H9 (cell line): ENCODE measurements around the gene C11orf71. TPM values are rescaled to one million over a fixed set of nuclear protein-coding genes. Genes with fewer than 3 reads are reported as not detected.

Experiments used
- DNase-seq: peaks from one replicate; pipeline ENCODE4 v3.0.0-alpha.2; 2017
- H2AFZ ChIP-seq: one replicate; pipeline ENCODE4 v1.6.1; 2013; ENCODE audit warnings: mild to moderate bottlenecking, low read length, control low read depth, moderate library complexity
- H2AK5ac ChIP-seq: 2 replicates; pipeline ENCODE4 v1.6.1; 2013; ENCODE audit warnings: low read length, control low read depth, mixed read lengths; ENCODE audit not compliant: insufficient read length
- H2BK120ac ChIP-seq: one replicate; pipeline ENCODE4 v1.6.1; 2013; ENCODE audit warnings: low read depth, mild to moderate bottlenecking, low read length, control low read depth, inconsistent platforms; ENCODE audit not compliant: poor library complexity, severe bottlenecking
- H2BK12ac ChIP-seq: 2 replicates; pipeline ENCODE4 v1.6.1; 2013; ENCODE audit warnings: low read length, control low read depth, mixed read lengths, low read depth; ENCODE audit not compliant: insufficient read length
- H2BK15ac ChIP-seq: 2 replicates; pipeline ENCODE4 v1.6.1; 2013; ENCODE audit warnings: low read depth, low read length, control low read depth
- H2BK20ac ChIP-seq: one replicate; pipeline ENCODE4 v1.6.1; 2013; ENCODE audit warnings: low read depth, mild to moderate bottlenecking, low read length, control low read depth, inconsistent platforms; ENCODE audit not compliant: poor library complexity, severe bottlenecking
- H2BK5ac ChIP-seq: 2 replicates; pipeline ENCODE4 v1.6.1; 2013; ENCODE audit warnings: low read length, control low read depth, mixed read lengths; ENCODE audit not compliant: insufficient read length
- H3K14ac ChIP-seq: 2 replicates; pipeline ENCODE4 v1.6.1; 2013; ENCODE audit warnings: low read length, control low read depth; ENCODE audit not compliant: insufficient read depth
- H3K18ac ChIP-seq: 2 replicates; pipeline ENCODE4 v1.6.1; 2013; ENCODE audit warnings: low read depth, mild to moderate bottlenecking, mixed read lengths, low read length, control low read depth; ENCODE audit not compliant: insufficient read length
- H3K23ac ChIP-seq: 2 replicates; pipeline ENCODE4 v1.6.1; 2013; ENCODE audit warnings: low read length, control low read depth, mixed read lengths, low read depth; ENCODE audit not compliant: insufficient read length
- H3K23me2 ChIP-seq: 2 replicates; pipeline ENCODE4 v1.6.1; 2013; ENCODE audit warnings: low read depth, mild to moderate bottlenecking, mixed read lengths, low read length, control low read depth; ENCODE audit not compliant: insufficient read length, poor library complexity, severe bottlenecking
- H3K27ac ChIP-seq: 2 replicates; pipeline ENCODE4 v1.5.1; 2013; ENCODE audit warnings: low read length, control low read depth, mixed read lengths, low read depth; ENCODE audit not compliant: insufficient read length
- H3K27me3 ChIP-seq: 2 replicates; pipeline ENCODE4 v1.6.1; 2013; ENCODE audit warnings: low read length, control low read depth, inconsistent platforms; ENCODE audit not compliant: insufficient read depth
- H3K4ac ChIP-seq: 2 replicates; pipeline ENCODE4 v1.6.1; 2013; ENCODE audit warnings: low read depth, mild to moderate bottlenecking, control low read depth, inconsistent platforms, low read length, moderate library complexity
- H3K4me1 ChIP-seq: 2 replicates; pipeline ENCODE4 v1.6.1; 2013; ENCODE audit warnings: low read length, control low read depth, inconsistent platforms; ENCODE audit not compliant: insufficient read depth
- H3K4me2 ChIP-seq: 2 replicates; pipeline ENCODE4 v1.6.1; 2013; ENCODE audit warnings: low read length, control low read depth, mixed read lengths; ENCODE audit not compliant: insufficient read length, insufficient read depth
- H3K56ac ChIP-seq: 2 replicates; pipeline ENCODE4 v1.6.1; 2013; ENCODE audit warnings: low read depth, mild to moderate bottlenecking, mixed read lengths, low read length, control low read depth; ENCODE audit not compliant: insufficient read length
- H3K79me1 ChIP-seq: 2 replicates; pipeline ENCODE4 v1.6.1; 2013; ENCODE audit warnings: low read depth, mild to moderate bottlenecking, moderate library complexity, low read length, control low read depth, inconsistent platforms; ENCODE audit not compliant: insufficient read depth, poor library complexity, severe bottlenecking
- H3K79me2 ChIP-seq: 2 replicates; pipeline ENCODE4 v1.6.1; 2013; ENCODE audit warnings: low read length, control low read depth, inconsistent platforms; ENCODE audit not compliant: insufficient read depth
- H3K9ac ChIP-seq: 2 replicates; pipeline ENCODE4 v1.6.1; 2013; ENCODE audit warnings: low read length, control low read depth, mixed read lengths; ENCODE audit not compliant: insufficient read length; ENCODE audit errors: extremely low read depth
- H3K9me3 ChIP-seq: one replicate; pipeline ENCODE4 v1.6.1; 2013; ENCODE audit warnings: low read depth, low read length, inconsistent platforms; ENCODE audit not compliant: control insufficient read depth
- H3T11ph ChIP-seq: one replicate; pipeline ENCODE4 v1.6.1; 2013; ENCODE audit warnings: mild to moderate bottlenecking, low read length, control low read depth, inconsistent platforms
- H4K20me1 ChIP-seq: one replicate; pipeline ENCODE4 v1.6.1; 2013; ENCODE audit not compliant: control insufficient read depth, insufficient read length, insufficient read depth
- H4K5ac ChIP-seq: 2 replicates; pipeline ENCODE4 v1.6.1; 2013; ENCODE audit warnings: low read depth, mild to moderate bottlenecking, mixed read lengths, low read length, control low read depth; ENCODE audit not compliant: insufficient read length
- H4K8ac ChIP-seq: replicated peaks from 2 replicates; pipeline ENCODE4 v1.6.1; 2013; ENCODE audit warnings: low read length, control low read depth, mixed read lengths, low read depth; ENCODE audit not compliant: insufficient read length
- H4K91ac ChIP-seq: 2 replicates; pipeline ENCODE4 v1.6.1; 2013; ENCODE audit warnings: low read depth, mild to moderate bottlenecking, moderate library complexity, mixed read lengths, low read length, control low read depth; ENCODE audit not compliant: insufficient read length
- H3K27ac Mint-ChIP-seq, 3 experiments: 2 replicates in 2 of 3; 3 replicates in 1 of 3; pipeline ENCODE4 v1.8.0; 2020 to 2021; ENCODE audit warnings: mixed read lengths in 3 of 3, mild to moderate bottlenecking in 1 of 3, moderate library complexity in 1 of 3
- H3K27me3 Mint-ChIP-seq: 2 replicates; pipeline ENCODE4 v1.8.0; 2021; ENCODE audit warnings: low read depth, mild to moderate bottlenecking, moderate library complexity, mixed read lengths
- H3K36me3 Mint-ChIP-seq, 3 experiments: 2 replicates in 2 of 3; 3 replicates in 1 of 3; pipeline ENCODE4 v1.8.0; 2020 to 2021; ENCODE audit warnings: low read depth in 3 of 3, mixed read lengths in 3 of 3; ENCODE audit not compliant: insufficient read depth in 1 of 3
- H3K4me1 Mint-ChIP-seq, 2 experiments: 2 replicates each; pipeline ENCODE4 v1.8.0; 2020; ENCODE audit warnings: mixed read lengths in 2 of 2
- H3K4me3 Mint-ChIP-seq, 2 experiments: 2 replicates in 1 of 2; 3 replicates in 1 of 2; pipeline ENCODE4 v1.8.0; 2020 to 2021; ENCODE audit warnings: mild to moderate bottlenecking in 2 of 2, mixed read lengths in 2 of 2, moderate library complexity in 1 of 2
- H3K9me3 Mint-ChIP-seq, 2 experiments: 2 replicates in 1 of 2; 3 replicates in 1 of 2; pipeline ENCODE4 v1.8.0; 2020; ENCODE audit warnings: mild to moderate bottlenecking in 2 of 2, mixed read lengths in 2 of 2, moderate library complexity in 1 of 2
- CTCF ChIP-seq: fragments of 200-600 bp; sonication (generic); conservative IDR thresholded peaks from 3 replicates; pipeline ENCODE4 v1.8.0; 2021; ENCODE audit warnings: antibody characterized with exemption, mild to moderate bottlenecking
- WGBS: extraction: QIAGEN DNeasy Blood & Tissue Kit; methylation state at CpG from one replicate; pipeline ENCODE4 v1.1.7; 2013; ENCODE audit warnings: missing lambda C conversion rate, low lambda C conversion rate, mixed read lengths; ENCODE audit not compliant: insufficient read length; ENCODE audit errors: extremely low coverage; 5-methylcytosine and 5-hydroxymethylcytosine counted together
- total RNA-seq: library from RNA; stranded (reverse); gene quantifications from 2 replicates; pipeline ENCODE4 v1.2.1, GENCODE V29; 2021

The C11orf71 gene
- total RNA-seq, 1 experiment from 2014 or later = 3.5 TPM

- no peak overlapping the region for H3K4me2 ChIP-seq
- H3K9me3 ChIP-seq = no peaks in the 10 kb centered on the region
- Mint-ChIP-seq H3K27ac (no peak overlapping the region), H3K9me3 (no peaks in the 10 kb centered on the region), H3K4me3 (no peak overlapping the region), H3K36me3 (no peaks in the 10 kb centered on the region), H3K4me1 (0 out of 4 replicates have a peak, but pooled peaks cover 4 to 5% of the 10 kb centered on the region in 2 experiments), H3K27me3 (no peaks in the 10 kb centered on the region)
- WGBS = no CpG with 5 or more reads among the region's 3 CpGs
- no peak overlapping the region for H4K5ac ChIP-seq
- no peaks in the 10 kb centered on the region for H3K27me3 ChIP-seq
- no peak overlapping the region for H3K56ac ChIP-seq
- no peak overlapping the region for H2BK12ac ChIP-seq
- no peak overlapping the region for H3K23ac ChIP-seq
- no peak overlapping the region for H3K27ac ChIP-seq
- no peak overlapping the region for H3T11ph ChIP-seq
- no peak overlapping the region for H2BK20ac ChIP-seq
- no peaks in the 10 kb centered on the region for H3K23me2 ChIP-seq
- H3K4ac ChIP-seq = no peak overlapping the region
- no peak overlapping the region for H4K91ac ChIP-seq
- no peak overlapping the region for H2BK15ac ChIP-seq
- no peaks in the 10 kb centered on the region for H4K20me1 ChIP-seq
- H2BK5ac ChIP-seq = no peak overlapping the region
- no peak overlapping the region for H3K9ac ChIP-seq
- H2BK120ac ChIP-seq = no peak overlapping the region
- no peaks in the 10 kb centered on the region for H3K4me1 ChIP-seq
- no peak for TF ChIP-seq CTCF
- H3K18ac ChIP-seq = no peak overlapping the region
- H4K8ac ChIP-seq = no peak overlapping the region
- no peaks in the 10 kb centered on the region for H3K79me2 ChIP-seq
- no peaks in the 10 kb centered on the region for H3K79me1 ChIP-seq
- no peak overlapping the region for H3K14ac ChIP-seq
- H2AK5ac ChIP-seq = no peak overlapping the region
- H2AFZ ChIP-seq = no peak overlapping the region
- no peak for DNase-seq
These were observed 46.9 kb downstream of the C11orf71 start for GRCh38 chr11:114353443-114353842.
